ENCODE measurements around the gene CCT8L2. TPM values are rescaled to one million over a fixed set of nuclear protein-coding genes. Genes with fewer than 3 reads are reported as not detected.
"Not testable (repeated sequence)": the region's sequence is repeated elsewhere in the genome, so short reads cannot be mapped to it uniquely, and the experiment has no call there.

Gene CCT8L2
- total RNA-seq, 1 experiment from 2014 or later, result not detected

- not testable (repeated sequence) for H2BK5ac ChIP-seq (ENCODE audit: insufficient read length, low read length); H3K4me1 Mint-ChIP-seq; H3T11ph ChIP-seq (ENCODE audit: low read length); H4K20me1 ChIP-seq (ENCODE audit: control insufficient read depth, insufficient read depth, insufficient read length); H2BK12ac ChIP-seq (ENCODE audit: insufficient read length, low read depth, low read length); H4K8ac ChIP-seq (replicated peaks; ENCODE audit: insufficient read length, low read depth, low read length); H4K5ac ChIP-seq (ENCODE audit: insufficient read length, low read depth, low read length); H3K27me3 ChIP-seq (ENCODE audit: insufficient read depth, low read length); H3K79me1 ChIP-seq (ENCODE audit: insufficient read depth, low read depth, low read length, poor library complexity, severe bottlenecking); H3K79me2 ChIP-seq (ENCODE audit: insufficient read depth, low read length); H3K14ac ChIP-seq (ENCODE audit: insufficient read depth, low read length); H3K23ac ChIP-seq (ENCODE audit: insufficient read length, low read depth, low read length); H2BK15ac ChIP-seq (ENCODE audit: low read depth, low read length); H3K23me2 ChIP-seq (ENCODE audit: insufficient read length, low read depth, low read length, poor library complexity, severe bottlenecking); H3K4me3 Mint-ChIP-seq; H3K9ac ChIP-seq (ENCODE audit: extremely low read depth, insufficient read length, low read length); H3K4ac ChIP-seq (ENCODE audit: low read depth, low read length); H2AK5ac ChIP-seq (ENCODE audit: insufficient read length, low read length); H3K27me3 Mint-ChIP-seq (ENCODE audit: low read depth); H3K27ac ChIP-seq (ENCODE audit: insufficient read length, low read depth, low read length); H3K4me1 ChIP-seq (ENCODE audit: insufficient read depth, low read length); H2BK20ac ChIP-seq (ENCODE audit: low read depth, low read length, poor library complexity, severe bottlenecking); H4K91ac ChIP-seq (ENCODE audit: insufficient read length, low read depth, low read length); H3K56ac ChIP-seq (ENCODE audit: insufficient read length, low read depth, low read length); DNase-seq; H2AFZ ChIP-seq (ENCODE audit: low read length); H2BK120ac ChIP-seq (ENCODE audit: low read depth, low read length, poor library complexity, severe bottlenecking); H3K27ac Mint-ChIP-seq; H3K18ac ChIP-seq (ENCODE audit: insufficient read length, low read depth, low read length); H3K4me2 ChIP-seq (ENCODE audit: insufficient read depth, insufficient read length, low read length)
- H3K36me3 Mint-ChIP-seq (ENCODE audit: insufficient read depth in 1 of 3, low read depth in 3 of 3), result peaks cover 8 to 16% (median 12%) of the 10 kb centered on the region in 3 experiments; a peak in 6 of 7 replicates
- H3K9me3 ChIP-seq (ENCODE audit: control insufficient read depth, low read depth, low read length), result peaks cover 62% of the 10 kb centered on the region
- H3K9me3 Mint-ChIP-seq, result peaks cover 79 to 85% of the 10 kb centered on the region in 2 experiments
- WGBS (ENCODE audit: extremely low coverage, insufficient read length, low lambda C conversion rate), result no CpG with 5 or more reads among the region's 4 CpGs
Observed at GRCh38 chr22:16591136-16591535, 1.5 kb downstream of the CCT8L2 start.
